Activated CD4-positive, alpha-beta T cell treated with anti-CD3 and anti-CD28 coated beads for 1 hour (primary cell): ENCODE measurements around the gene PTPRG.
"Not testable (repeated sequence)": the region's sequence is repeated elsewhere in the genome, so short reads cannot be mapped to it uniquely, and the experiment has no call there.

Experiments
- DNase-seq: peaks from one replicate; pipeline ENCODE4 v3.0.0-alpha.2; 2020

PTPRG gene

DNA sequence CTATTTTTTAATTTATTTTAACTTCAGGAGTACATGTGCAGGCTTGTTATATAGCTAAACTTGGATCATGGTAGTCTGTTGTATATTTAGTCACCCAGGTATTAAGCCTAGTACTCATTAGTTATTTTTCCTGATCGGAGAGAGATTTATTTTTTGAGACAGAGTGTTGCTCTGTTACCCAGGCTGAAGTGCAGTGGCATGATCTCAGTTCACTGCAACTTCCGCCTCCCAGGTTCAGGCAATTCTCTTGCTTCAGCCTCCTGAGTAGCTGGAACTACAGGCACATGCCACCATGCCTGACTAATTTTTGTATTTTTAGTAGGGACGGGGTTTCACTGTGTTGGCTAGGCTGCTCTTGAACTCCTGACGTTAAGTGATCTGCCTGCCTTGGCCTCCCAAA, 477.4 kb downstream of the PTPRG start:
- DNase-seq: not testable (repeated sequence)

DNA sequence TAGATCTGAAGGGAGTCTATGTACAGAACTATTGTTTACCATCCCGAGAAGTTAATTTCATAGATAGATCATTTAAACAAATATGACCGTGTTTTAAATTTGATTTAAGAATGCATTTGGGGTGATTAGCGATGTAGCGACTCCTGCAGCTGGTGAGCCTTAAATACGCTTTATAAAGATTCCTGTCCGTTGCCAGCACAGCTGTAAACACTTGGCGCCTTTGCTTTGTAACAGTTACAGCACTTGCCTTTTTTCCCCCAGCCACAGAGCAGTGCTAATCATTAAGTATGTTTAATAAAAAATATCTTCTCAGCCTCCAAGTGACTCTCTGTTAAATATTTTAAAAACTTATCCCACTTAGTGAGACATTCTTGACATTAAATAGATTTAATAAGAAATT, 478.2 kb downstream of the PTPRG start:
- DNase-seq: no peak

- DNase-seq: no peak
Measured at GRCh38 chr3:62041681-62042080, 480.3 kb downstream of the PTPRG start.

- DNase-seq: no peak
Measured at GRCh38 chr3:62044874-62045411, 483.6 kb downstream of the PTPRG start.

GRCh38 chr3:62046326-62046725, 485.0 kb downstream of the PTPRG start:
- no peak for DNase-seq

GRCh38 chr3:62048577-62048976, 487.2 kb downstream of the PTPRG start:
- no peak for DNase-seq

DNA sequence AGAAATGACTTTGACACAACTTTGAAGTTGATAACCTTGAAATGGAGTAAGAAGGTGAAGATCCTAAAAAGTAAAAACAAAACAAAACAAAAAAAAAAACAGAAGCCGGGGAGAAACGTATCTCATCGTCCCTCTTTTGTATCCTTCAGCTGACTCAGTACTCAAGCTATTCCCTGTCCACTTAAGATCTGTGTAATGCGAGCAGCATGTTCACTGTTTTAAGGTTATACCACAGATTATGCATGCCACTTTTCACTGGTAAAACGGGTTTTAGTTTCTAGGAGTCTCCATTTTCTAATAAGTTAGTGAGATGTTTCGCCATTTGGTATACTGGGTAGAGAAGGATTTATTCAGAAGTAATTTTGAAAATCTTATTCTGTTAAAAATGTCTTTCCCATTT, 487.7 kb downstream of the PTPRG start:
- DNase-seq: no peak

DNA sequence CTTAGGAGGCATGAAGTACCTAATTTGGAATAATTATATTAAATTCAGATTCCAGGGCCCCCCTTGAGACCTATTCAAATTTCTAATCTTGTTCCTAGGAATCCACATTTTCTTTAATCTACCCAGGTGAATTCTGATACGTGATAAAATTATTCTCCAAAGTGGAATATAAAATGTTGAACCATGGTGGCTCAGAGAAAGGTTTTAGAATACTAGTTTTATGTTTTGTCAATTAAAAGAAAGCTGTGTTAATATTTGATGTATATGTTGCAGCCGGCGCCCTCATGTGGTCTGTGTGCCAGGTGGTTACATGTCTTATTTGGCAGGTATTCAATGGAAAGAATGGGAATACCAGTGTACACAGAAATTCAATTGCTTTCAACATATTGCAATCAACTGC, 490.1 kb downstream of the PTPRG start:
- DNase-seq: no peak

DNA sequence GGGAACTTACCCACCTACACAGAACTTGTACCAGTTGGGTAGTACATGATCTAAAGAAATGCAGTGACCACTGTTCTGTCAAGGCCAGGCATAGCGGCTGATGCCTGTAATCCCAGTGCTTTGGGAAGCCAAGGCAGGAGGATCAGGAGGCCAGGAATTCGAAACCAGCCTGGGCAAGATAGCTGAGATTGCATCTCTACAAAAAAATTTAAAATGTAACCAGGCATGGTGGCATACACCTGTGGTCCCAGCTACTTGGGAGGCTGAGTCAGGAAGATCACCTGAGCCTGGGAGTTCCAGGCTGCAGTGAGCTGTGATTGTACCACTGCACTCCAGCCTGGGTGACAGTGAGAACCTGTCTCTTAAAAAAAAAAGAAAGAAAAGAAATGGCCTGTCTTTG, 491.0 kb downstream of the PTPRG start:
- DNase-seq: no peak

- no peak for DNase-seq
Measured at GRCh38 chr3:62056658-62057057, 495.3 kb downstream of the PTPRG start.

DNA sequence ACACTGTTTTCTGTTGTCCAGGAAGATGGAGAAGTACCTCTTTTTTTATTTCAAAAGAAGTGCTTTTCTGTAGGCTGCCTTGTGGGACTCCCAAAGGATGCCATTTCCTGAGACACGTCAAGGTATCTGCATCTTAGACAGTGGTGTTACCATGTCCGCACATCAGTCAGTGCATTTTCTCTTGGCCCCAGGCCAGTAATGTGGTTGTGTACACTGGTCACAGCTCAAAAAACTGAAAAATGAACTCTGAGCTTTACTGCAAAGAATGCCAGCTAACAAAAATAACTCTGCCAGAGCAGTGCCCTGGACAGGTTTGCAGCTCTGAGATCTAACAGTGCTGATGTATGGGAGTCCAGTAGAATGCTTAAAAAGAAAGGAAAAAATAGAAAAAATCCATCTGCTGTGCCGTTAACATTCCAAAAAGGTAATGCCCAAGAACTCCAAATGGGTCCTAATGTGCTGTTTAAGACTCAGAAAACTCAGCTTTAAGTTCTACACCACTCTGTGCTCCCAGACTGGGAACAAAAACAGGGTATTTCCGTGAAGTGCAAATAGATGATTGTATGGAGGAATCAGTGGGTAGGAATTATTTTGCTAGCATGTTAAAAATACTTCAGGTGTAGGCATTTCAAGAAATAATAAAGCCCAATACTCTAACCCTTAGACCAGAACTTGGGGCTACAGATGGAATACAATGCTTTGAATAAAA, 496.1 kb downstream of the PTPRG start:
- DNase-seq: no peak

DNA sequence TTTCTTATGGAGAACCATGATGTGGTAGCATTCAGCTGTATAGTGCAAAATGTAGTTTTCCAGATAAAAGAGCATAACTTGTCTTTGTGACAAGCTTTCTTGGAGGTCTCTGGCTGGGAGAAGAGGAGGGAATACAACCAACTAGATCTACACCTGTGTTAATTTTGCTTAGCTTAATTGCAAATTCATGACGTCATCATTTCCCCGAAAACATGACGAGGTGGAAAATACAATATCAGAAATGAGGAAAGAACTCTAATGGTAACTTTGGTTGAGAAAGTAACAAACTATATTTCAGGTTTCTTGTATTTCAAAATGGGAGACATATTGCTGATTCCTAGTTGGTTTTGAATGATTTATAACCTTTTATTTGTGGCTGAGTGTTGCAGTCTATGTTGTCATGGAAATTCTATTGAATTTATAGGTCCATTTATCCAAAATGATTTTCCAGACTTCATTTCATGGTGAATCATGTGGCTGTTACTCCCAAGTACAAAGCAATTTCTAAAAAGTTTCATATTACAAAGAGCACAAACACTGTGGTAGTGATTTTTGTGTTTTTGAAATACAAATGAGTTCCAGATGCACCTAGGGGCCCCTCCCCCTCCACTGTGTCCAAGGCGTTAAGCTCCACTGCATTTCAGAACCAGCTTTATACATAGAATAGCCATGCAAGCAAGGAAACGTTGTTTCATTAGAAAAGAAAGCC, 504.8 kb downstream of the PTPRG start:
- no peak for DNase-seq

GRCh38 chr3:62068337-62068736, 507.0 kb downstream of the PTPRG start:
- DNase-seq: no peak

GRCh38 chr3:62070891-62071290, 509.5 kb downstream of the PTPRG start:
- no peak for DNase-seq

GRCh38 chr3:62073038-62073437, 511.7 kb downstream of the PTPRG start:
- no peak for DNase-seq

DNA sequence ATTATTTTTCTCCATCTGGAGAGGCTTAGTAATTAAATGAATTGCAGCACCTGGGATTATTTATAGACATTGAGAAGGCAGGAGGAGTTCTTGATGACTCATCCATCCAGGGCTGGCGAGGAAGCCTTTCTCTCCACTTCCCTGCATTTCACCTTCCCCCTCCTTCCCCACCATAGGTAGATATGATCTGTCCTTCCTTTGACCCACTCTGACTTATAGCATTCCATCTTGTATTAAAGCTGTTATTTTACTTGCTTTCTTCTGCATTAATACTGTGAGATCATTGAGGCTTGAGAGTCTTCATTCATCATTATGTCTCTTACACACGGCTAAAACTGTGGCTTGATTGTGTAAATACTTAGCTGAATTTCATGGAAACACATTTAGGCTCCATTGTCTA, 523.2 kb downstream of the PTPRG start:
- no peak for DNase-seq

DNA sequence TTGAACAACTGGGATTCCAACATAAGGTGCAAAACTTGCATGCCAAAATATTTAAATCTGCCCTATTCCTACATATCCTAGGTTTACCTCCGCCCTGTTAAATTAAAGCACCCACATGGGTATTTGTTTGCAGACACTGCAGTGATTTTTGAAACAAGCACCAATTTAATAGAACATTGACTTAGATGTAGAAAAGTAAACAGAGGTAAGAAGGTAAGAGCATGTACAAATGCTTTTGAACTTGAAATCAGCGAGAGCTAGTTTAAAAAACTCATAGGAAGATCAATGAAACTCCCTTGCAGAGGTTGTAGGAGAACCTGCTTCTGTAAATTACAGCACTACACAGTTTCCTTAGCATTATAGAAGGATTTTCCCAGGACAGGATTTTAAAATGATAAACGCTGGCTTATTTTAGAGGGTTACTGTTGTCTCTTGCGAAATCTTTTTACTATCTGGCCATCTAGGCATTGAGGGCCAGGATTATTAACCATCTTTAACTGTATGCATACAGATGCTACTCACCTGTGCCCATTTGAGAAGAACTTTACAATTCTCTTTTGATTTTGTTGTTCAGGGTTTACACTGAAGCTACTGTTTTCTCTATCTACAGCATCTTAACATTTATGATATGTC, 527.2 kb downstream of the PTPRG start:
- DNase-seq: no peak

DNA sequence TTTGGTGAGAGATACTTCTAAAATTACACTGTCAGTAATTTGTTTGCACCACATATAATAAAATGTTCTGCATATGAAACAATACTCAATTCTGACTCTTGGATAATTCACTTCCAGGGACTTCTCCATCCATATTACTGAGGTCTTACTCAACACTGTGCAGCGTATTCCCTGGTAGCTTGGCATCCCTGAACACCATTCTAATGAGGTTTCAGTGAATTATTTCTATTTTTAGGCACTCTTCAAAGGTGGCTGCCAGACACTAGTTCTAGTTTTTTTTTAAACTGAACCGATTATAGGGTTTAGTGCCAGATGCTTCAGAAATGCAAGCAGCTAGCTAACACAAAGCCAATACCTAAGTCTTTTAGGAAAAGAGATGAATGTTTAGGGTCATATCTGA, 528.7 kb downstream of the PTPRG start:
- no peak for DNase-seq

DNA sequence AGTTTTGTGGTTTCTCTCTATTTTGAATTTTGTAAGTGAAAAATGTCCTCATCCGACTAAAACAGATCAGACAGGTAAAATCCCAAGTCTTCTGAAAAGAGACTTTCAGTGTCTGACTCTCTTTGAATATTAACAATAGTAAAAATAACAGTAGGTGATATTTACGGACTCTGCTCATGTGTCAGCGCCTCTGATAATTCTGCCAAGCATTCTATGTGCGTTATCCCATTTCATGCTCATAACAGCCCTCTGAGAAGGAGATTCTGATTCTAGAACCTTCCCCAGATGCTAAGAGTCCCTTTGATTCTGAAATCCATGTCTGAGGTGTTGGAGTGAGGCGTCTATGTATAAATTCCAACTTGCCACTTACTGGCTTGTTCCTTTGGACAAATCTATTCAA, 529.1 kb downstream of the PTPRG start:
- no peak for DNase-seq

- no peak for DNase-seq
Measured at GRCh38 chr3:62093025-62093424, 531.7 kb downstream of the PTPRG start.

DNA sequence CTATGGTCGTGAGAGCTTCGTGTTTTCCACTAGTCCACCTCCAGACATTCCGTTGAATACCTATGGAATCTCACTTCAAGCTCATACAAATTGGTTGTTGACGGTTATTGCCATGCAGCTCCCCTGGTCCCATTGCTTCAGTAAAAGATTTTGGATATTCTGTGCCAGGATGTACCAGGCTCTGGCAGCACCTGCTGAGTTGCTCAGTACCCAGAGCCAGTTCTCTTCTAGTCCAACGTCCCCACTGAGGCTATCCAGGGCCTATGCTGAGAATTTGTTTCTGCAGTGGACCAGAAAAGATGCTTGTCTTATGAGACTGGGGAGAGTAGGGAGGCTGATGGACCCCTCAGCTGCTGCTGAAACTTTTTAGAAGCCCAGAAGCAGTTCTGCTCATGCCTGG, 533.1 kb downstream of the PTPRG start:
- DNase-seq: no peak

GRCh38 chr3:62095080-62095479, 533.7 kb downstream of the PTPRG start:
- no peak for DNase-seq

DNA sequence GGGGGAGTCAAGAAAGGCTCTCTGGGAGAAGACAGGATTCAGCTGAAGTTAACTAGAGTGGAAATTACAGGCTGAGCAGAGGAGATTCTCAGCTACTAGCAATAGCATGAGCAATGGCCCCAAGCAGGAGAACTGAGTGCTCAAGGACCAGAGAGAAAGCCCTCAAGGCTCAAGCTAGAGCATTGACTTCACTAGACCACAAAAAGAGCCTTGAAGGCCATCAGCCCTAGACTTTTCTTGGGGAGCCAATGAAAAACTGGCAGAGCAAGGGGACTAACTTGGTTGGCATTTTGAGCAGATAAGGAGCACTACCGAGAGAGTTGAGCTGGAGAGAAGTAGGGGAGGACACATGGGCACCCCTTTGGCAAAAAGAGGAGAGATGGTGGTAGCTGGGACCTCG, 534.4 kb downstream of the PTPRG start:
- DNase-seq: no peak

GRCh38 chr3:62096521-62096920, 535.1 kb downstream of the PTPRG start:
- no peak for DNase-seq
